22Rv1 (cell line): ENCODE measurements around the gene GPRIN1.

Source experiments
- CTCF ChIP-seq: fragments of 450-650 bp; IDR thresholded peaks from 2 replicates; pipeline ENCODE4 v1.5.1; 2017; ENCODE audit warnings: mild to moderate bottlenecking
- ZFX ChIP-seq: fragments of 450-650 bp; IDR thresholded peaks from 2 replicates; pipeline ENCODE4 v1.6.1; 2017; ENCODE audit warnings: antibody characterized with exemption, borderline replicate concordance

- no peak for TF ChIP-seq CTCF
- TF ChIP-seq ZFX: no peak
These were observed 18.7 kb upstream of the GPRIN1 start for GRCh38 chr5:176628406-176629228.
